Choroid plexus epithelial cell (primary cell): Measurements from ENCODE around the gene SPPL2C.

ENCODE experiments used
- DNase-seq: peaks from one replicate; pipeline ENCODE4 v3.0.0-alpha.2; 2010; ENCODE audit warnings: low read depth
- H3K4me3 ChIP-seq: 2 replicates; pipeline ENCODE4 v1.5.1; 2011; ENCODE audit warnings: low read depth, mild to moderate bottlenecking, control low read depth, low read length, moderate library complexity
- CTCF ChIP-seq: conservative IDR thresholded peaks from 2 replicates; pipeline ENCODE4 v1.5.1; 2011; ENCODE audit warnings: low read depth, mild to moderate bottlenecking, control low read depth, inconsistent platforms, low read length, moderate library complexity

Gene SPPL2C

GRCh38 chr17:45871718-45872117 lies 27.0 kb downstream of the SPPL2C start:
- no peak for DNase-seq
- no peak for TF ChIP-seq CTCF
- no peak overlapping the region for H3K4me3 ChIP-seq

GRCh38 chr17:45873728-45874127 lies 29.0 kb downstream of the SPPL2C start:
- no peak overlapping the region for H3K4me3 ChIP-seq
- TF ChIP-seq CTCF, result no peak
- no peak for DNase-seq

- DNase-seq, result no peak
- TF ChIP-seq CTCF, result no peak
- H3K4me3 ChIP-seq, result no peak overlapping the region
Observed at GRCh38 chr17:45874151-45874550, 29.5 kb downstream of the SPPL2C start.

GRCh38 chr17:45876539-45876938 lies 31.9 kb downstream of the SPPL2C start:
- no peak overlapping the region for H3K4me3 ChIP-seq
- no peak for TF ChIP-seq CTCF
- DNase-seq, result no peak

GRCh38 chr17:45877467-45877866 lies 32.8 kb downstream of the SPPL2C start:
- TF ChIP-seq CTCF, result no peak
- DNase-seq, result no peak
- no peak overlapping the region for H3K4me3 ChIP-seq

GRCh38 chr17:45883063-45883462 lies 38.4 kb downstream of the SPPL2C start:
- no peak for TF ChIP-seq CTCF
- no peak for DNase-seq
- H3K4me3 ChIP-seq, result no peak overlapping the region

GRCh38 chr17:45886852-45887251 lies 42.2 kb downstream of the SPPL2C start:
- no peak overlapping the region for H3K4me3 ChIP-seq
- DNase-seq, result no peak
- no peak for TF ChIP-seq CTCF
